GM19324 (cell line): ENCODE data around the gene ZBTB46.
A peak's percentile ranks its signal among the peaks of the same experiment; 100 is the strongest.

Experiments used
- ATAC-seq: cut with Tn5 transposase; IDR thresholded peaks from one replicate; pipeline ENCODE4 v1.9.1; 2021; ENCODE audit warnings: mild to moderate bottlenecking, moderate library complexity; ENCODE audit not compliant: unreplicated experiment, low FRiP score

The ZBTB46 gene

GRCh38 chr20:63709149-63709527 lies 121.9 kb downstream of the ZBTB46 start:
- ATAC-seq = no peak

DNA sequence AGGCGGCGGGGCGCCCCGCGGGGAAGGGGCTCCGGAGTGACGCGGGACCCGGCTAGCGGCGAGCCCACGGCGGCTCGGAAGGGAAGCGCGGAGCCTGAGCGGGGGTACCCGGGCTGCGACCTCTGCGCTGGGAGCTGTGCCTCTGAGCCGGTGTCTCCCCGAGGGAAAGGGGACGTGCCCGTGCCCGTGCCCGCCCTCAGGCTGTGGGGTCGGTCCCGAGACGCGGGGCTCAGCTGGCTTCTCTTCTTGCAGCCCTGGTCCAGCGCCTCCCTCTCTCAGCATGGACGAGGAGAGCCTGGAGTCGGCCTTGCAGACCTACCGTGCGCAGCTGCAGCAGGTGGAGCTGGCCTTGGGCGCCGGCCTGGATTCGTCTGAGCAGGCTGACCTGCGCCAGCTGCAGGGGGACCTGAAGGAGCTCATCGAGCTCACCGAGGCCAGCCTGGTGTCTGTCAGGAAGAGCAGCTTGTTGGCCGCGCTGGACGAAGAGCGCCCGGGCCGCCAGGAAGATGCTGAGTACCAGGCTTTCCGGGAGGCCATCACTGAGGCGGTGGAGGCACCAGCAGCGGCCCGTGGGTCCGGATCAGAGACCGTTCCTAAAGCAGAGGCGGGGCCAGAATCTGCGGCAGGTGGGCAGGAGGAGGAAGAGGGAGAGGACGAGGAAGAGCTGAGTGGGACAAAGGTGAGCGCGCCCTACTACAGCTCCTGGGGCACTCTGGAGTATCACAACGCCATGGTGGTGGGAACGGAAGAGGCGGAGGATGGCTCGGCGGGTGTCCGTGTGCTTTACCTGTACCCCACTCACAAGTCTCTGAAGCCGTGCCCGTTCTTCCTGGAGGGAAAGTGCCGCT lies 122.5 kb downstream of the ZBTB46 start:
- ATAC-seq = peak; percentile 8

- peak; percentile 73 for ATAC-seq
Measured at GRCh38 chr20:63707558-63708300, 123.3 kb downstream of the ZBTB46 start, which contains the start of the genes ARFRP1 and ZGPAT. TSS of gene ARFRP1 (minus strand) at chr20:63707976. CDS start at chr20:63707091, 885 bp downstream. TSS of gene ZGPAT (plus strand) at chr20:63708039. CDS start at chr20:63708581, 542 bp downstream.

GRCh38 chr20:63706852-63707557 lies 124.1 kb downstream of the ZBTB46 start:
- peak; percentile 28 for ATAC-seq

DNA sequence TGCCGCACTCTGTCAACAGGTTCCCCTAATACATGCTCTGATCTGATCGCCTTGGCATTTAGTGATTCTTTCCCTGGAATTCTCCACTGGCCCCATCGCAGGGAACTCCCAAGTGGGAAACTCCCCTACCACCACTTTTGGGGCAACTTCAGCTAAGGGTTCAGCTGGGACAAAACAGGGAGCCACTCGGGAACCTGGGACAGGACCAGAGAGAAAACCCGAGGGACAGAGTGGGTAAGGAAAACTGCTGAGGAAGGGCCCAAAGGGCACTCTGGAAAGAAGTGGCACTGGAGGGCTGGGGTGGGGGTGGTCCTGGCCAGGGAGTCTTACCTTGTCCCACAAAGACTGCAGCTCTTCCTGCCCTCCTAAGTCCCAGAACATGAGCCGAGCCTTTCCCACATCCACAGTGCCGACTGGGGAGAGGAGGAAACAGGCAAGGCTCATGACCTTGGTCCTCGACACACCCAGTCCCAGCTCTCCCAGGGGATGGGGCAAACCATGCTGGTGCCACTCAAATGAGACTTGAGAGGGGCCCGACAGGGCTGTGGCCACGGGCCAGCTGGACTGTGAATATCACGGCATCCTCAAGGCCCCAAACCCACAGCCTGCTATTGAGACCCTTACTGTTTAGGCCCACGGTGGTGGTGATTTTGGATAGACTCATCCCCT lies 124.9 kb downstream of the ZBTB46 start:
- ATAC-seq = no peak

DNA sequence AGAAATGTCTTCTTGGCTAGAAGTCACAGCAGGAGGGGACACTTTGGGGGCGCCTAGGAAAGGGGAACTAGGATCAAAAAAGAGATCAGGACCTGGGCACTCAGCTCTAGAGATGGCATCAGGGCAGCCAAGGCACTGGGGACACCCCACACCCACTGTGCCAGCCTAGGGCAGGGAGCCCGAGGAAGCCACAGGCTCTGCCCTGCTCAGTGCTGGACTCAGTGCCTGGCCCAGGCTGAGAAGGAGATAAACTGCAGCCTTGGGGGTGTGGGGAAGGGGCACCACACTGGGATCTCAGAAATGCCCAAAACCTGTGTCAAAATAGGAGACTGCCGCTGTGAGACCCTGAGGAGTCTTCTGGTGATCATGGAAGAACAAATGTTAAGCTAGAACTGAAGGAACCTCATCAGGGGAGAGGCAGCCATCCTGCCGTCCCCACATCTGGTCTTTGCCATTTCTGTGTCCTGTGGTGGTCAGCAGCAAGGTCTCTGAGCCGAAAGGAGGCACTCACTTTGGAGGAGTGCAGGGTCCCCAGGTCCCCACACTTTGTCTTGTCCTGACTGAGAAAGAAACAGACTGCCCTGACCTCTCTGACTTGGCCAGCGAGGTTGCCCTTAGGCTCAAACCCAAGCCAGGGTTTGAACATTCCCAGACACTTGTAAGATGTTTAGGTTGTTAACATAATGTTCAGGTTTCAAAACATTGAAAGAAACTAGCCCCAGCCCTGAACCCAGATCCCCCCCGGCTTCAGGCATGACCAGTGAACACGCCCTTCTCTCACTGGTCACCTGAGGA lies 125.6 kb downstream of the ZBTB46 start:
- ATAC-seq = no peak

GRCh38 chr20:63704749-63705117 lies 126.3 kb downstream of the ZBTB46 start:
- no peak for ATAC-seq

DNA sequence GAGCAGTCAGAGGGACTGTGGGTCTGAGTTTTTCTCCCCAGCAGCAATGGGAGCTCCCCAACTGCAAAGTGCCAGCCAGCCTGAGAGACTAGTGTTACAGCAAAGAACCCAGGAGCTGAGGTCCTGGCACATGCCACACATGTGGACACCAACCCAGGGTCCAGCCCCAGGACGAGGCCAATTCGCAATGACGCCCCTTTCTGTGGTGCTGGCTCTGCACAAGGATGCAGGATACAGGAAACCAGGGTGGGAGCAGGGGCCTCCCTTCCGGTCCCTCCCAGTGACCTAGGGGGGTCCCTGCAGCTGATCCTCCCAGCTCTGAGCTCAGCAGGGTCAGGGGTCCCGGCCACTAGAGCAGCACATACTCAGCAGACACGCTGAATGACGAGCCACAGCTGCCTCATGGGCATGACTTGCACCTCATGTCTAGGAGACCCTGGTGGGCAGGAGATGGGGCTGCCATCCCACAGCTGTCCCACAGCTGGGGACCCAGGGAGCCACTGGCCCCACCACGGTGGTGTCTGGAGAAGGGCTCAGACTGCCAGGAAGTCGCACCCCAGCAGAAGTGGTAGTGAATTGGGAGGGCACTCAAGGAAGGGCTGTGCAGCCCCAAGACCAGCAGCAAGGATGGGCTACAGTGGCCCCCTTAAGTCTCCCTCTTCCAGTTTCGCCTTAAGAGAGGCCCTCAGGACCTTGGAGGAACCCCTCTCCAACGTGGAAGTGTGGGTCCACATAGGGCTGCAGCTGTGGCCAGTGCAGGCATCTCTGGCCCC lies 126.9 kb downstream of the ZBTB46 start:
- no peak for ATAC-seq

- no peak for ATAC-seq
Measured at GRCh38 chr20:63703471-63703975, 127.5 kb downstream of the ZBTB46 start.

DNA sequence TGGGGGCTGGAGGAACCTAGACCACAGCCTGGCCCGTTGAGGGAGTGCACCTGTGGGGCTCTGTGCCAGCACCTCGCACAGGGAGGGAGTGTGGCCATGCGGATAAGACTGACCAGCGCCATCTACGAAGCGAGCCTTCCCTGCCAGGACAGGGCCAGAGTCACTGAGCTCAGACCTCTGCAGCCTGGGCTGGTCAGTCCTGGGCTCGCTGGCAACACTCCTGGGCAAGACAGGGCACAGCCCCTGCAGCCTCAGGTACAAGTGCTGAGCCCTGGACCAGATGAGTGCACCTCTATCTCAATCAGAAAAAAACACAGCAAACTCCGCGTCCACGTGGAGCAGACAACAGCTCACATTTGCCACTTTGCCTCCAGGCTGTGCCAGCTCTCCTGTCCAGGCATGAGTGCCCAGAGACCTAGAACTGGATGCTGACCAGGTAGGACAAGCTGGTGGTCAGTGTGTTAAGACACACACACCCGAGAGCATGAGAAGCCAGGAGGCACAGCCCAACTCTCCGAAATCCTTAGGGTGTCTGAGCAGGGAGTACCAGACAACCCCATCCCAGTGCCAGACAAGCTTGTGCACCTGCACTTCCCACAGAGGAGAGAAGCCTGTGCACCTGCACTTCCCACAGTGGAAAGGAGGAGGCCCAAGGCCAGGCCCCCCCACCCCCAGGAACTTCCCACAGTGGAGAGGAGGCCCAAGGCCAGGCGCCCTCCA lies 128.2 kb downstream of the ZBTB46 start:
- ATAC-seq = no peak

GRCh38 chr20:63702036-63702665 lies 128.9 kb downstream of the ZBTB46 start:
- ATAC-seq = no peak

DNA sequence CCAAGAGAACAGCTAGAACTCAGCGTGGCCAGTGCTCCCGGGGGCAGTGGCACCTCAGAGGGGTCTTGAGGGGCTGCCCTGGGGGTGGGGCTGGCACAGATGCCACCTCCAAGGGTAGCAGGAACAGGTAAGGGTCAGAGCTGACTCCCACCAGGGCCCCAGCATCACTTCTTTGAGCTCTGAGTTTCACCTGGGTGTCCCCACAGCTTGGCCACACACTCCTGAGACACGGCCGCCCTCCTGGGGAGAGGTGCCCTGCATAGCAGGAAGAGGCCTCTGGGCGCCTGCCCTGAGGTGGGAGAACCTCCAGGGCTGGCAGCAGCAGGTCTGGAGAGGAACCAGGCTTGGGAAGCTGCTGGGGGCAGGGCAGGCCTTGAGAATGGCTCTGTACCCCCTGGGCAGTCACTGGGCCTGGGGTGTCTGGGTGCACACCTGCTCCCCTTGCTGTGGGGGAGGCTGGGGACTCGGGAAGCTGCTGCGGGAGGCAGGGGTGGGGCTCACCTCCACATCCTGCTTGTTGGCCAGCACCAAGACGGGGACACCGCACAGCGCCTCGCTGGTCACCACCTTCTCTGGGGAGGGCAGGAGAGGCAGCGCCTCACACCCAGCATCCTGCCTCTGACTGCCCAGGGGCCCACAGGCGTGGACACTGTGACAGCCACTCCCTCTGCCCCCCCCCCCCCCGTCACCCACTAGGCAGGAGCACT lies 129.6 kb downstream of the ZBTB46 start:
- no peak for ATAC-seq

DNA sequence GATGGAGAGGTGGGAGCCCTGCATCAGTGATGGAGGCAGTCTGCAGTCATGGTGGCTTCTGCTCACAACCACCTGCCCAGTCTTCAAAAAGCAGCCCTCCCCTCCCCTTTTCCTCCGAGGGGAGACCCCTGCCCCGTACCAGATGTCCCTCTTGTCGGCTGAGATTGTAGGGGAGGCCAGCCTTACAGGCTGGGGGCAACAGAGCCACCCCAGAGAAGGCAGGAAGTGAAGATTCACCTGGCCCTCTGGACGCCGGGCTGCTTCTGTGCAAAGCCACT lies 130.1 kb downstream of the ZBTB46 start:
- no peak for ATAC-seq

GRCh38 chr20:63700199-63701050 lies 130.6 kb downstream of the ZBTB46 start:
- no peak for ATAC-seq

GRCh38 chr20:63699466-63700198 lies 131.4 kb downstream of the ZBTB46 start:
- ATAC-seq = no peak
